22Rv1 (cell line): Measurements from ENCODE around the gene DDX60.

Experiments
- H3K27ac ChIP-seq: fragments of 450-650 bp; 2 replicates; pipeline ENCODE4 v1.5.1; 2017
- CTCF ChIP-seq: fragments of 450-650 bp; IDR thresholded peaks from 2 replicates; pipeline ENCODE4 v1.5.1; 2017; ENCODE audit warnings: mild to moderate bottlenecking
- ZFX ChIP-seq: fragments of 450-650 bp; IDR thresholded peaks from 2 replicates; pipeline ENCODE4 v1.6.1; 2017; ENCODE audit warnings: antibody characterized with exemption, borderline replicate concordance

DDX60 gene

DNA sequence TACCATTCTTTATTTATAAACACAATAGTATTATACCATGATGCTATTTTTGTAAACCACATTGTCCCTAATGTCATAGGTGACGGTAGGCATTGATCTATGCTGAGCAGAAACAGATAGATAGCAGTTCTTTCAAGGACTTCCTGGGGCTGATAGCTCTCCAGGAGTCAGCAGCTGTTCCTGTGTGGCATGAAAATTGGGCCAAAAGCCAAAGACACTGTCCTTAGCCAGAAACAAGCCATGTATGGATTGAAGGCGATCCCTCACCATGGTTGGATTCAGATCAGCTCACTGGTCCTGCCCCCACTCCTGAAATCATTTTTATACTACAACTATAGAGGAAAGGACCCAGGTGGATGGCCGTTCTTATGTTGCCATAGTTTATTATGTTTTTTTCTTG is 53.6 kb downstream of the DDX60 start:
- no peak overlapping the region for H3K27ac ChIP-seq
- TF ChIP-seq ZFX: no peak

DNA sequence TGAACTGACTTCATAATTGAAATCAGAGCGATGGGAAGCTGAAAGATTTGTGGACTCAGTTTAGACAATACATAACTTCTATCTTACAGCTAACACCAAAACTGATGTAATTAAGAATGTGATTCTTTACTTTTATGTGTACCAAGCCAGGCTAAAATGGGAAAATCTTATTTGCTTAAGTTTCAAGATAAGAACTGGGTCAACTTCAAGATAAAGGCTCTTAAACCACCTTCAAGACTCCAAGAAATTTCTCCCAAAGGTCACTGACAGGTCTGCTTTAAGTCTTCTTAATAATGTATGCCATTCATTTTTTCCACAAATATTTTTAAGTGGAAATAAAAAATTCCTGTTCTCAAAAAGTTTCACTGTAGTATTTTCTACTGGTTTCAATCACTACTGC is 55.5 kb downstream of the DDX60 start:
- TF ChIP-seq CTCF: no peak
- TF ChIP-seq ZFX: no peak
- H3K27ac ChIP-seq: no peak overlapping the region

DNA sequence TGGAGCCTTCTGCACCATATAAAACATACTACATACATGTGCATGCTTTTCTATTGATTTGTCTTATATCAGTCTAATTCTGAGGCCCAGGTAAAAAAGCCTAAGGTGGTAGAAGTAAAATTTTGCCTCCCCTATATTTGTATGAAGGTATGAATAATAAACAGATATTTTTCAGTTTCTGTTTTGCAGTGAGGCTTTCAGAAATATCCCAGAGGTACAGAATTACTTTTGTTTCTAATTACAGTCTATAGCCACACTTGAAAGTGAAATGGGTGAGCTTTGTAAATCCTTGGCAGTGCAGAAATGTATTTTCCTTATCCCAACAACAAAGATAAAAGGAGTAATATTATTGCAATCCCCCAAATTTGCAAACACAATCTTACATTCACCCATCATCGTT is 59.5 kb downstream of the DDX60 start:
- no peak overlapping the region for H3K27ac ChIP-seq
- TF ChIP-seq CTCF (no peak), ZFX (no peak)

- no peak overlapping the region for H3K27ac ChIP-seq
- no peak for TF ChIP-seq ZFX
- TF ChIP-seq CTCF: no peak
Measured at GRCh38 chr4:168257768-168258167, 60.8 kb downstream of the DDX60 start.

- TF ChIP-seq ZFX (no peak), CTCF (no peak)
- no peak overlapping the region for H3K27ac ChIP-seq
Measured at GRCh38 chr4:168248176-168248710, 70.3 kb downstream of the DDX60 start.

- no peak overlapping the region for H3K27ac ChIP-seq
- no peak for TF ChIP-seq CTCF
- no peak for TF ChIP-seq ZFX
Measured at GRCh38 chr4:168247603-168248002, 70.9 kb downstream of the DDX60 start.

DNA sequence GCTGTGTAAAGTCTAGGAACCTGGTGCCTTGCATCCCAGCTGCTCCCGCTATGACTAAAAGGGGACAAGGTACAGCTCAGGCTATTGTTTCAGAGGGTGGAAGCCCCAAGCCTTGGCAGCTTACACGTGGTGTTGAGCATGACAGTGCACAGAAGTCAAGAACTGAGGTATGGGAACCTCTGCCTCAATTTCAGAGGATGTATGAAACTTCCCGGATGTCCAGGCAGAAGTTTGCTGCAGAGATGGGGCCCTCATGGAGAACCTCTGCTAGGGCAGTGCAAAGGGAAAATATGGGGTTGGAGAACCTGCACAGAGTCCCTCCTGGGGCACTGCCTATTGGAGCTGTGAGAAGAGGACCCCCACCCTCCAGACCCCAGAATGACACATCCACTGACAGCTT is 76.6 kb downstream of the DDX60 start:
- no peak for TF ChIP-seq ZFX
- no peak for TF ChIP-seq CTCF
- H3K27ac ChIP-seq: no peak overlapping the region

GRCh38 chr4:168240821-168241220 is 77.7 kb downstream of the DDX60 start:
- TF ChIP-seq CTCF (no peak), ZFX (no peak)
- H3K27ac ChIP-seq: no peak overlapping the region
